ENCODE measurements around the gene MAP1LC3B2. TPM values are rescaled to one million over a fixed set of nuclear protein-coding genes. Genes with fewer than 3 reads are reported as not detected.

Gene MAP1LC3B2
- total and polyA plus RNA-seq, 2 of the 13 experiments (the other 11 are each of a cell fraction or from before 2014, with no cell fraction given): 0.60 to 2.2 TPM

GRCh38 chr12:116542345-116542956, 16.7 kb upstream of the MAP1LC3B2 start:
- Histone ChIP-seq H2AFZ (ENCODE audit: low read length) (no peak overlapping the region), H4K20me1 (ENCODE audit: insufficient read depth, low read length) (no peaks in the 10 kb centered on the region; the same call in 1 of the 2 replicates), H3K9ac (ENCODE audit: insufficient read depth, low read depth, low read length) (no peak overlapping the region), H3K27me3 (ENCODE audit: control insufficient read depth in 1 of 2, insufficient read depth in 2 of 2, low read length in 2 of 2) (peaks cover 0 to 27% of the 10 kb centered on the region in 2 experiments; a peak in 3 of 5 replicates), H3K4me1 (ENCODE audit: insufficient read depth, low read length) (no peaks in the 10 kb centered on the region), H3K4me3 (replicated peaks in 1 of 3; ENCODE audit: insufficient read depth in 1 of 3, low read depth in 2 of 3, low read length in 3 of 3) (no peak overlapping the region), H3K36me3 (replicated peaks in 1 of 2; ENCODE audit: control insufficient read depth in 1 of 2, insufficient read depth in 2 of 2, low read length in 2 of 2) (no peaks in the 10 kb centered on the region), H3K4me2 (ENCODE audit: low read depth, low read length) (no peak overlapping the region), H3K27ac (ENCODE audit: extremely low read length, insufficient read depth, low read length) (no peak overlapping the region), H3K79me2 (ENCODE audit: insufficient read depth, low read length) (no peaks in the 10 kb centered on the region), H3K9me3 (ENCODE audit: low read length) (no peaks in the 10 kb centered on the region)
- TF ChIP-seq ZNF414 (CRISPR knock-in tag; IDR thresholded peaks at IDR 0.05) (no peak), ZKSCAN8 (CRISPR knock-in tag; IDR thresholded peaks at IDR 0.05; ENCODE audit: borderline replicate concordance) (no peak), ZNF33B (CRISPR knock-in tag; IDR thresholded peaks at IDR 0.05) (no peak), ZNF205 (CRISPR knock-in tag; IDR thresholded peaks at IDR 0.05) (no peak), ARID4A (CRISPR knock-in tag; IDR thresholded peaks at IDR 0.05; ENCODE audit: borderline replicate concordance) (no peak), ZBTB10 (CRISPR knock-in tag; IDR thresholded peaks at IDR 0.05; ENCODE audit: borderline replicate concordance) (no peak), ZSCAN21 (CRISPR knock-in tag; IDR thresholded peaks at IDR 0.05; ENCODE audit: borderline replicate concordance) (no peak), FOXJ3 (CRISPR knock-in tag; IDR thresholded peaks at IDR 0.05; ENCODE audit: borderline replicate concordance) (no peak), ZNF883 (CRISPR knock-in tag; IDR thresholded peaks at IDR 0.05; ENCODE audit: not compliant biosample characterization) (no peak)
- FAIRE-seq (no peak), DNase-seq (ENCODE audit: low spot score) (no peak), ATAC-seq (no peak)
- ChIA-PET POLR2A (no interaction called here), CTCF (ENCODE audit: low intra/inter-chr PET ratio, low total read pairs) (no interaction called here)
- intact Hi-C loops (cut with micrococcal nuclease; ENCODE audit: unreplicated experiment): no loop called here
- in situ Hi-C loops (cut with HindIII; ENCODE audit: extremely low pct_ligation_motif_present, low pct_unique_long_range_greater_than_20kb): no loop called here
- WGBS (ENCODE audit: low lambda C conversion rate): 51% methylated on average over 13 of the region's 15 CpGs
- no TSS peak for BruUV-seq (replicated peaks)
